HG03460 (cell line): Measurements from ENCODE around the gene HERC4.
"Not testable (repeated sequence)": the region's sequence is repeated elsewhere in the genome, so short reads cannot be mapped to it uniquely, and the experiment has no call there.

Source experiments
- ATAC-seq: cut with Tn5 transposase; IDR thresholded peaks from one replicate; pipeline ENCODE4 v1.9.1; 2021; ENCODE audit not compliant: unreplicated experiment

HERC4 gene

GRCh38 chr10:68049289-68050078 lies 25.6 kb downstream of the HERC4 start:
- no peak for ATAC-seq

- ATAC-seq, result no peak
Measured at GRCh38 chr10:68047554-68048327, 27.3 kb downstream of the HERC4 start.

GRCh38 chr10:68047122-68047521 lies 28.0 kb downstream of the HERC4 start:
- ATAC-seq, result no peak

GRCh38 chr10:68046642-68047041 lies 28.4 kb downstream of the HERC4 start:
- no peak for ATAC-seq

- no peak for ATAC-seq
Measured at GRCh38 chr10:68043030-68043429, 32.1 kb downstream of the HERC4 start.

- no peak for ATAC-seq
Measured at GRCh38 chr10:68032113-68032512, 43.0 kb downstream of the HERC4 start.

GRCh38 chr10:68027429-68027828 lies 47.7 kb downstream of the HERC4 start:
- no peak for ATAC-seq

- ATAC-seq, result no peak
Measured at GRCh38 chr10:68023292-68023691, 51.8 kb downstream of the HERC4 start.

GRCh38 chr10:68022324-68022723 lies 52.8 kb downstream of the HERC4 start:
- not testable (repeated sequence) for ATAC-seq

- not testable (repeated sequence) for ATAC-seq
Measured at GRCh38 chr10:68016519-68016918, 58.6 kb downstream of the HERC4 start.

- ATAC-seq, result no peak
Measured at GRCh38 chr10:68010426-68010940, 64.6 kb downstream of the HERC4 start.

GRCh38 chr10:68007356-68007755 lies 67.7 kb downstream of the HERC4 start:
- no peak for ATAC-seq

GRCh38 chr10:68001539-68001938 lies 73.5 kb downstream of the HERC4 start:
- no peak for ATAC-seq

GRCh38 chr10:68001000-68001399 lies 74.1 kb downstream of the HERC4 start:
- no peak for ATAC-seq

- ATAC-seq, result no peak
Measured at GRCh38 chr10:67990093-67990492, 85.0 kb downstream of the HERC4 start.

- no peak for ATAC-seq
Measured at GRCh38 chr10:67988606-67989005, 86.5 kb downstream of the HERC4 start.

- not testable (repeated sequence) for ATAC-seq
Measured at GRCh38 chr10:67982603-67983002, 92.5 kb downstream of the HERC4 start.

- ATAC-seq, result no peak
Measured at GRCh38 chr10:67978749-67979148, 96.3 kb downstream of the HERC4 start.

GRCh38 chr10:67977251-67977650 lies 97.8 kb downstream of the HERC4 start:
- no peak for ATAC-seq

GRCh38 chr10:67976292-67977245 lies 98.5 kb downstream of the HERC4 start:
- no peak for ATAC-seq

GRCh38 chr10:67975871-67976270 lies 99.2 kb downstream of the HERC4 start:
- no peak for ATAC-seq
